ENCODE results near the gene ZDHHC8.

Gene ZDHHC8

DNA sequence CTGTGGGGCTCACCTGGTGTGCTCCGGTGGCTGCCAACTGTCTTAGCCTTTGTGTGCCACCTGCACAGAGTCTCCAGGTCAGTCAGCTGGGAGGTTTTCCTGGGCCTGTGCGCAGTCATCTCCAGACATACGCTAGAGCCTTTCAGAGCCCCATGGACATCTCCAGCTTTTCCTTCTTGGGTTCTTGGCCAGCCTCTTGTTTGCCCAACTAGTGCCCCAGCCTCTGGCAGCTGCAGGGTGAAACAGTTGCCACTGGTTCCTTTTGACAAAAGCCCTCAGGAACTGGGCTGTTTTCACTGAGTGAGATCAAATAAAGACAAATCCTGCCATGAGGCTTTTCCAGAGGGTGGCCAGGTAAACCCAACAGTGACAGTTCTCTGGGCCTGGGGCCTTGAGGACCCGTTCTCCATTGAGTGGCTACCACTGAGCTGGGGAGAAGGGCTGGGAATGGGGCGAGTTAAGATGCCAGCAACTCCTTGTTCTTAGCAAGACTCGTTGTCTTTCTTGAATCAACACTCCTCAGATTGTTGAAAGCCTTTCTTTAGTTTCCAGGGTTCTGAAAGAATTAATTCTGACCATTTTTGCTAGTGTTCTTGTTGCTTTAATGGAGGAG, 32.4 kb upstream of the ZDHHC8 start:
- DNase-seq, result no peak

DNA sequence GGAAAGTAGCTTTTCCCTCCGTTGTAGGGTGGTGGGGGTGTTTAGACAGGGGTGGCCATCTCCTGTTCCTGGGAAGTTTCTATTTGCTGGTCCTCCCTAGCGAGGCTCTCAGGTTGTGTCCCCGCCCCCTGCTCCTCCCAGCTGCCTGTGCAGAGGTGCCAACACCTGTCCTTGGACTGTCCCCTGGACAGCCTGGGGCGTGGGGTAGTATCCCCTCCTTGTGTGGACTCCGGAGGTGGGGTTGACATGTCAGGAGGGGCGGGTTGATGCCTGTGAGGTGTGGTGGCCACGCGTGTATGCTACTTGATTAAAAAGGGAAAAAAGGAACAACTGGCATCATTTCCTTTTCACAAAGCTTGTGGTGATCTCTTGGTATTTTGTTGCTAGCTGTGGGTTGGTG, 30.0 kb upstream of the ZDHHC8 start:
- DNase-seq, result no peak

GRCh38 chr22:20102203-20102780, 29.3 kb upstream of the ZDHHC8 start:
- no peak for DNase-seq

- DNase-seq, result no peak
Observed at GRCh38 chr22:20105456-20106204, 26.0 kb upstream of the ZDHHC8 start.

DNA sequence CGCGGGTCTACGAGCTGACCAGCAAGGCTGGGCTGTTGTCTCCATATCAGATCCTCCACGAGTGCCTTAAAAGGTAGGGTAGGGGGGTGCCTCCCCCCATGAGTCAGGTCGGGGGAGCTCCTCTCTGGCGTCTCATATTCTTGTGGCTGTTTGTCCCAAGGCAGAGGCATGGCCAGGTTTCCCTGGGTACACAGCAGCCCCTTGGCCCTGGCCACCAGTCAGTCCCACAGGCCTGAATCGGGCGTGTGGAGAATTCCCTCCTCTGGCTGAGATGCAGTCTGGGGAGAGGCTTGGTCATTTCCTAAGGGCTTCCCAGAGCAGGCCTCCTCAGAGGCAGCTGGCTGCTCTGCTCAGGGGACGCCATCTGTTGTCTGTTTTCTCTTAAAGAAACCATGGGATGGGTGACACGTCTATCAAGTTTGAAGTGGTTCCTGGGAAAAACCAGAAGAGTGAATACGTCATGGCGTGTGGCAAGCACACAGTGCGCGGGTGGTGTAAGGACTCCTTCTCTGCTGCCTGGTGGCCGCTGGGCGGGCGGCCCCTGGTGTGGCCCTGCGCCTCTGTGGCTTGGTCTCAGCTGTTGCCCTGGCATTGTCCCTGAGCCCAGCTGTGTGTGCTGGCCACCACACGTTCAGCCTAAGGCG, 25.3 kb upstream of the ZDHHC8 start:
- DNase-seq, result no peak

- no peak for DNase-seq
Observed at GRCh38 chr22:20106849-20107237, 24.8 kb upstream of the ZDHHC8 start.

- no peak for DNase-seq
Observed at GRCh38 chr22:20107471-20107901, 24.1 kb upstream of the ZDHHC8 start.

GRCh38 chr22:20107951-20108756, 23.4 kb upstream of the ZDHHC8 start:
- DNase-seq, result no peak

DNA sequence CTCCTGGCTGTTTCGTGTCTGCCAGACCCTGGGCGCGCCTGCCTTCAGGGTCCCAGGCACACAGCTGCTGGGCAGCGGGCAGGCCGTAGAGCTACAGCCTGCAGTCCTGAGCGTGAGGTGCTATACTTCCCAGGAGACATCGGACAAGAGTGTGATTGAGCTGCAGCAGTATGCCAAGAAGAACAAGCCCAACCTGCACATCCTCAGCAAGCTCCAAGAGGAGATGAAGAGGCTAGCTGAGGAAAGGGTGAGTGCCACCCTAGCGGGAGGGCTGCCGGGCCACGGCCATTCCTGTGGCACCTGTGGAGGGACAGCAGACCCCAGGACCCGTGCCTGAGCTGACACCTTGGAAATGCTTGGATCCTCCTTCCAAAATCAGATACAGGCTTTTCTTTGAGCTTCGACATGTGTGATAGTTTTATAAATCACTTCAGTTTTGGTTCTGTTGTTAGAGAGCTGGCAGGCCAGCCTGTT, 22.8 kb upstream of the ZDHHC8 start:
- no peak for DNase-seq

GRCh38 chr22:20109411-20110358, 21.9 kb upstream of the ZDHHC8 start:
- DNase-seq, result no peak

DNA sequence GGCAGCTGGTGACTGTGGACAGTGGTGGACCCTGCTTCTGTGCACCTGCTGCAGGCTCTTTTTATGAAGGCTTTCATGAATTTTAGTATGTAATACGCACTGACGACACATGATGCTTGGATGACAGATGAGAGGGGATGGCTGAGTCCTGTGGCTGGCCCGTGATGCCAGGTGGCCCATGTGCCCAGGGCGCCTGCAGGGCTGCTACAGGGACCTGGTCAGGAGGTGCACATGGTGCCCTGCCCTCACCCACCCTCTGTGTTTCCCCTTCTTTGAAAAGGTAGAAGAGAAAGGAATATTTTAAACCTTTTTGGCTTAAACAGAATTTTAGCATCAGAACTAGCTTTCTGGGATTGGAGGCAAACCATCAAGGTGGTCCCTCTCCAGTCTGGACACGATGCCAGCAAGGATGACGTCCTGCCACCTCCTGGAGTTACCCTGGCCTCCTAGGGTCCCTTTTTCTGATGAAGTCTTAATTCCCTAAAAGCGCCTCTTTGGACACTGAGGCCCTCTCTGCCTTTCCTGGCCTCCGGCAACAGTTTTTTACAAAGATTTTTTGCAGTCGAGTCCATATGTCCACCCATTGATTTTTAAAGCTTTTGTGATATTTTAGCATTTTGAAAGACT, 21.1 kb upstream of the ZDHHC8 start:
- no peak for DNase-seq

DNA sequence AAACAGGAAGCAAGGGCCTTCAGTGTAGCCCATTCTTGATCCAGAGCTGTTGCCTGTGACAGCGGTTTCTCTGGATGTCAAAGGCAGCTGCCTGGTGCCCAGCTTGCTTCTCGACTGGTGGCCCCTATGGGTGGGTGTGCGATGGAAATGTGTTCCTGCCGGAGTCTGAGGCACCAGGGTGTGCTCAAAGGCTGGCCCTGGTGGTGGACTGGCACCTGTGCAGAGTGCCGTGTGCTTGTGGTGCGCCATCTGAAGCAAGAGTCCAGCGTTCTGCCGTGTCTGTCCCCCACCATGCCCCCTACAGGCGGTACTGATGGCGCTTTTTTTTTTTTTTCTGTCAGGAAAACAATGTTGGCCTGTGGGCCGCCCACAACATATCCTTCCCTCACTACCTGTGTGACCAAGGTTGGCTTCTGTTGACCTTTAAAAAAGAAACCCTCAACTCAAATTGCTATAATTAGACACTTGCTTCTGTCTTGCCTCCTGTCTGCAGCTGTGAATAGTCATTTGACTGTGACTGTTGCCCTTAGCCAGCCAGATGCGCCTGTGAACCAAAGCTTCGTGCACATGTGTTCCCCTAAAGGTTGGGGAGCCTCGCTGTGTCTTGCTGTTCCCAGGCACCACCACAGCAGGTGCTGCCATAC, 20.4 kb upstream of the ZDHHC8 start:
- DNase-seq, result peak; percentile 49

DNA sequence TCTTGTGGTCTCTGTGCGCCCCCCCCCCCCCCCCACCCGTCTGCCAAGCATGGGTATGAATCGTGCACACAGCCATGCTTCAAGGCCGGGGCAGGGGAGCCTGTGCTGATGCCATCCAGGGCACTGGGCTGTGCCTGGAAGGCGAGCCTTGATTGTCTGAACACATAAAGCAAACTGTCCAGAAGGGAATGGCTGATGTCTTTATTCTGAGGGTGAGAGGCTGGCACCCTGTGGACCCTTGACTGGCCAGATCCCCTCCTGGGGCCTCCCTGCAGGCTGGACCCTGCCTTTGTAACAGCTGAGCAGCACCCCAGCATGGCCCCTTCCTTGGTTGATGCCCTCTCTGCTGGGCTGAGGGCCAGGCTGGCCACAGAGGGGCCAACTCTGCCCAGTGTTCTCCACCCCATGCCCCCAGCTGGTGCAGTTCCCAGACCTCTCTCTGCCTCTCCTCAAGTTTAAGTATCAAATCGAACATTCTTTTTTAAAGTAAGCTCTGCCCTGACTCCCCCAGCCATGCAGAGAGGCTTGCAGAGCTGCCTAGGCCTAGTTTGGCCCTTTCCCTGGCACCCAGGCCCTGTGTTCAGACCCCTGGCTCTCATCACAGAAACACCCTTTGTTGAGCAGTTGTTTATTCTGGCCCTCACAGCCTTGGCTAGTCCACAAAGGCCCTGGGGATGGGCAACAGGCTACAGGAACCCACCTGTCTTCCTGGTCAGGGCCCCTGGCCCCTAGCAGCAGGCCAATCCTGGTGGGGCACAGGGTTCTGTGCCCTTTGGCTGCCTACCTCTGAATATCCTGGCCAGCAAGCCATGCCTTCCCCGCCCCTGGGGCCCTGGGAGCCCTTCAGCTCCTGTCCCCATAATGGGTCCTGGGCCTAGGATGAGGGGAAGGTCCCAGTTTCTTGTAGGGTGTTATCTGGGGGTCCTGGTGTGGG, 19.6 kb upstream of the ZDHHC8 start:
- no peak for DNase-seq

GRCh38 chr22:20112623-20113511, 18.7 kb upstream of the ZDHHC8 start:
- no peak for DNase-seq

- DNase-seq, result no peak
Observed at GRCh38 chr22:20113551-20114310, 17.9 kb upstream of the ZDHHC8 start.

DNA sequence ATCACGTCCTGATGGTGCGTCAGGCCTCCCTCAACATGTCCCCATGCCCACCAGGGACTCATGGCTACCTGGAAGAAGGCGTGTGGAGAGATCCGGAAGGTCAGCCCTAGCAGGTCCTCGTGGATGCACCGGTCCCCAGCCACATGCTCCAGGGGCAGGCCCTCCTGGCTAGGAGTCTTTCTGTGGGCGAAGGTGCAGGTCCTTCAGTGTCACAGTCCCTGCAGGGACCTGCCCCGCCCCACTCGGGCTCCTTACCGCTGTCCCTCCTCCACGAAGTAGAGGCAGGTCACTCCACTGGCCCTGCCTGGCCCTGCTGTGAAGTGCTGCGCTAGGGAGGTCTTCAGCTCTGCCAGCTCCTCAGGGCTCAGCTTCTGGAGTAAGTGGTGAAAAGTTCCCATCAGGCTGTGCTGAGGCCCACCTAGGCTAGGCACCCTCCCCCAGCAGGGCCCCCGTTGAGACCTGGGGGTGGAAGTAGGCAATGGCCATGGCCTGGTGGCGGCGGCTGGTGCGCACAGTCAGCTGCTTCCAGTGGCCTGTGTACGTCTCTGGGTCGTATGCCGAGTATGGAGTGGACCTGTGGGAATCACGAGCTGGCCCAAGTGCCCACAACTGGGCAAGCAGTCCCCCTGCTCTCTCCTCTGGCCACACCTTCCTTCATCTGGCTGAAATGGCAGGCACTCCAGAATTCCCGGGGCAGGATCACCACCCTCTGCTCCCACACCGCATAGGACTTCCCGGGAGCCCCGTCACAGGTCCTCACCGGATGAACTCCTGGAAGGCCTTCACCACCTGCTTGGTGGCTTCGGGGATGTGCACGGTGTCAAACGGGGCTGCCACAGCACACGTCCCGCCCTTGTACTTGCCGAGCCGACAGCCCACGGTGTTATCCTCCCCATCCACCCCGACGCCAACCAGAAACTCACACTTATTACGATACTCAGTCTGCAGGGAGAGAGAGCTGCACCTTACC, 16.8 kb upstream of the ZDHHC8 start:
- no peak for DNase-seq

Data from activated CD8-positive, alpha-beta memory T cell treated with anti-CD3 and anti-CD28 coated beads, Interleukin-2, amount 50 U/mL, for 4 hours (primary cell).